Erythroblast (primary cell): ENCODE data around the gene OR4E1.

Experiments
- GATA1 ChIP-seq: IDR thresholded peaks from 2 replicates; pipeline ENCODE4 v1.6.1; 2011; ENCODE audit warnings: low read depth, mild to moderate bottlenecking, control low read depth, low read length, moderate library complexity
- POLR2A ChIP-seq: IDR thresholded peaks from 2 replicates; pipeline ENCODE4 v1.6.1; 2011; ENCODE audit warnings: mild to moderate bottlenecking, low read length

- TF ChIP-seq POLR2A (no peak), GATA1 (no peak)
Measured at GRCh38 chr14:21631084-21631483, 42.5 kb downstream of the OR4E1 start.
